Hepatocyte (in vitro differentiated cells): ENCODE measurements around the gene IL20RB.

ENCODE experiments used
- EZH2 ChIP-seq: fragments of 200-600 bp; sonication (generic); IDR thresholded peaks from 2 replicates; pipeline ENCODE4 v1.6.1; 2016; ENCODE audit warnings: antibody characterized with exemption, mild to moderate bottlenecking, borderline replicate concordance
- TF ChIP-seq, protein P1 (sequence below): fragments of 200-600 bp; sonication (generic); IDR thresholded peaks from 2 replicates; pipeline ENCODE4 v1.5.1; 2016; ENCODE audit warnings: antibody characterized with exemption, mild to moderate bottlenecking; ENCODE audit not compliant: poor library complexity

DNA sequence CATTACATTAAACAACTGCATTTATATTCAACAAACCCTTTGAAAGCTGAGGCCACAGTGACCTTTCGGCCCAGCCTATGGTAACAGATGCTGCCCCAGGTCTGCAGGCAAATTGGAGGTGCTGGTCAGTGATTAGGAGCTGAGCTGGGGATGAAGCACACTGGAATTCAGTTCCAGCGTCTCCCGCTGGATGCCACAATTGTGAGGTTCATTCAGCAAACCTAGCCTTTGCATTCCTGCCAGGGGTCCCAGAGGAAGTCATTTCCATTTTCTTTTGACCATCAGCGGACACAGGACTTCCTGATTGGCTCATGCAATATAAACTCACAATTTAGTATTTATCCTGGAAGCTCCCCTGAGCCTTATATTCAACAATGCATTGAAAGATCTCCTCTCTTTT lies 89.5 kb downstream of the IL20RB start:
- TF ChIP-seq, protein P1, sequence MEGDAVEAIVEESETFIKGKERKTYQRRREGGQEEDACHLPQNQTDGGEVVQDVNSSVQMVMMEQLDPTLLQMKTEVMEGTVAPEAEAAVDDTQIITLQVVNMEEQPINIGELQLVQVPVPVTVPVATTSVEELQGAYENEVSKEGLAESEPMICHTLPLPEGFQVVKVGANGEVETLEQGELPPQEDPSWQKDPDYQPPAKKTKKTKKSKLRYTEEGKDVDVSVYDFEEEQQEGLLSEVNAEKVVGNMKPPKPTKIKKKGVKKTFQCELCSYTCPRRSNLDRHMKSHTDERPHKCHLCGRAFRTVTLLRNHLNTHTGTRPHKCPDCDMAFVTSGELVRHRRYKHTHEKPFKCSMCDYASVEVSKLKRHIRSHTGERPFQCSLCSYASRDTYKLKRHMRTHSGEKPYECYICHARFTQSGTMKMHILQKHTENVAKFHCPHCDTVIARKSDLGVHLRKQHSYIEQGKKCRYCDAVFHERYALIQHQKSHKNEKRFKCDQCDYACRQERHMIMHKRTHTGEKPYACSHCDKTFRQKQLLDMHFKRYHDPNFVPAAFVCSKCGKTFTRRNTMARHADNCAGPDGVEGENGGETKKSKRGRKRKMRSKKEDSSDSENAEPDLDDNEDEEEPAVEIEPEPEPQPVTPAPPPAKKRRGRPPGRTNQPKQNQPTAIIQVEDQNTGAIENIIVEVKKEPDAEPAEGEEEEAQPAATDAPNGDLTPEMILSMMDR, result no peak
- TF ChIP-seq EZH2, result no peak
